ENCODE data around the gene FZR1. TPM values are rescaled to one million over a fixed set of nuclear protein-coding genes. Genes with fewer than 3 reads are reported as not detected.
"Not testable (repeated sequence)": the region's sequence is repeated elsewhere in the genome, so short reads cannot be mapped to it uniquely, and the experiment has no call there.

The FZR1 gene
- total and polyA plus RNA-seq, 9 of the 15 experiments (the other 6 are each of a cell fraction or from before 2014, with no cell fraction given): 0.18 to 48.0 (median 22.2) TPM

DNA sequence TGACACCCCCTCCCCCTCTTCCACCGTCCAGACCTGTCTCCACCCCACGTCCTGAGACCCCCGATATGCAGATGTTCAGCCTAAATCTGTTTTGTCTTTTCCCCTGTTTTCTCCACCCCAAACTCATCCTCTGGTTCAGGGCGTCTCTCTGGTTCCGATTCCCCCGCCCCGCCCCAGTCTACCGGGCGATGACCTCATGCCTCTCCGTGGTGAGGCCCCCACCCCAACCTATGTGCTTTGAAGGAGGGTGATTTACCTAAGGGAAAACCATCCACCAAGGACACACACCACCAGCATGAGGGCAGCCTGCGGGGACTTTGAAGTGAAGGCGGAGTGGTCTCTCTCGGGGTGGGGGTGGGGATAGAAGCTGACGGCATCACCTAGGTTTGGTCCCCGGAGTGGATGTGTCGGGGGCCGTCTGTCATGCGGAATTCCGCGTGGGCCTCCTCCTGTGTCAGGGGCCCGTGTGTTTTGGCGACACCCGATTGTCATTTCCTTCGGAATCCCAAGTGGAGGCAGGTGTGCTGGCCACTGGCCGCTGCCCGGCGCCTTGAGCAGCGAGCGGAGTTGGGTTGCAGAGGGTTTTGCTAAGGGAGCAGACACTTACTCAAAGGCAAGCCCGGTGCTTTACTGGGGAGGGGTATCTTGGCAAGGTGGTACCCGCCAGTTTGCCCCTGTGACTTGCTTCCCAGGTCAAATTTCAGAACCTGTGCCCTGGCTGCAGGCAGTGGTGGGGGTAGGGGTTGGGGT, 1.4 kb downstream of the FZR1 start (continued):
- TF ChIP-seq VEZF1 (CRISPR knock-in tag; IDR thresholded peaks at IDR 0.05): no peak
- no peak for TF ChIP-seq GATA2 (CRISPR knock-in tag; IDR thresholded peaks at IDR 0.05)
- TF ChIP-seq ZBTB1 (CRISPR knock-in tag; IDR thresholded peaks at IDR 0.05; ENCODE audit: borderline replicate concordance, low read depth): no peak
- no peak for TF ChIP-seq STAG1 (CRISPR knock-in tag; IDR thresholded peaks at IDR 0.05; ENCODE audit: borderline replicate concordance)
- TF ChIP-seq, protein P1, sequence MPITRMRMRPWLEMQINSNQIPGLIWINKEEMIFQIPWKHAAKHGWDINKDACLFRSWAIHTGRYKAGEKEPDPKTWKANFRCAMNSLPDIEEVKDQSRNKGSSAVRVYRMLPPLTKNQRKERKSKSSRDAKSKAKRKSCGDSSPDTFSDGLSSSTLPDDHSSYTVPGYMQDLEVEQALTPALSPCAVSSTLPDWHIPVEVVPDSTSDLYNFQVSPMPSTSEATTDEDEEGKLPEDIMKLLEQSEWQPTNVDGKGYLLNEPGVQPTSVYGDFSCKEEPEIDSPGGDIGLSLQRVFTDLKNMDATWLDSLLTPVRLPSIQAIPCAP (CRISPR knock-in tag; IDR thresholded peaks at IDR 0.05; ENCODE audit: borderline replicate concordance): no peak
- TF ChIP-seq GABPB1 (CRISPR knock-in tag; IDR thresholded peaks at IDR 0.05): peak; percentile 34; the same call in 1 of the 2 replicates
- no peak for TF ChIP-seq ETS2 (tag; IDR thresholded peaks at IDR 0.05; ENCODE audit: borderline replicate concordance, poor library complexity, severe bottlenecking)
- peak; percentile 73 for TF ChIP-seq ATF7 (IDR thresholded peaks at IDR 0.05)

- H2AFZ ChIP-seq (ENCODE audit: low read depth, low read length); H3K9ac ChIP-seq (ENCODE audit: insufficient read depth in 1 of 2, low read depth in 2 of 2, low read length in 2 of 2); H3K27me3 ChIP-seq (ENCODE audit: control insufficient read depth in 2 of 2, insufficient read depth in 2 of 2, low read length in 2 of 2); DNase-seq (ENCODE audit: extremely low read depth in 1 of 4, low spot score in 3 of 4); in situ Hi-C loops (cut with MboI); CTCF ChIA-PET (ENCODE audit: low intra/inter-chr PET ratio); BruUV-seq (replicated peaks); H3K9me3 ChIP-seq (replicated peaks; ENCODE audit: control insufficient read depth, insufficient read depth, low read depth, low read length); intact Hi-C loops (cut with micrococcal nuclease); H3K4me2 ChIP-seq (ENCODE audit: insufficient read depth, low read length); H3K27ac ChIP-seq (ENCODE audit: extremely low read depth, low read depth, low read length); FAIRE-seq; H3K4me3 ChIP-seq; ATAC-seq: not testable (repeated sequence)
- H3K4me1 ChIP-seq (replicated peaks in 1 of 2; ENCODE audit: control insufficient read depth in 2 of 2, insufficient read depth in 2 of 2, low read length in 2 of 2): peaks cover 18 to 81% of the 10 kb centered on the region in 2 experiments; a peak in 4 of 5 replicates
- H3K79me2 ChIP-seq (ENCODE audit: control insufficient read depth, insufficient read depth, low read length): peaks cover 73% of the 10 kb centered on the region
- WGBS (ENCODE audit: insufficient coverage, low coverage, missing lambda C conversion rate): 91% methylated on average over 12 of the region's 18 CpGs
- H3K9me1 ChIP-seq (ENCODE audit: control insufficient read depth, insufficient read depth, low read length): peaks cover 14% of the 10 kb centered on the region
- H4K20me1 ChIP-seq (replicated peaks; ENCODE audit: control insufficient read depth, insufficient read depth, low read length): peaks cover 49% of the 10 kb centered on the region
- POLR2A ChIA-PET: interaction anchor here (0.6 kb wide), 1 partner anchor 83 kb away, joined by 4 read pairs; no protein-coding TSS in a partner anchor
- H3K36me3 ChIP-seq (ENCODE audit: control insufficient read depth, insufficient read depth, low read length): peaks cover 38% of the 10 kb centered on the region; the same call in 2 of the 3 replicates
These were observed 2.1 kb downstream of the FZR1 start for GRCh38 chr19:3508121-3508661.
